KMS-11 (cell line): Measurements from ENCODE around the gene CTU2.

ENCODE experiments used
- H2AFZ ChIP-seq: fragments of 200-600 bp; sonication (generic); 2 replicates; pipeline ENCODE4 v1.6.1; 2016; ENCODE audit warnings: antibody characterized with exemption, mixed run types, low read depth
- H3K27ac ChIP-seq: fragments of 200-600 bp; sonication (generic); 2 replicates; pipeline ENCODE4 v1.6.1; 2016; ENCODE audit warnings: mild to moderate bottlenecking, mixed run types
- H3K27me3 ChIP-seq: fragments of 200-600 bp; sonication (generic); 2 replicates; pipeline ENCODE4 v1.6.1; 2017; ENCODE audit warnings: mild to moderate bottlenecking, low read depth, mixed run types, moderate library complexity; ENCODE audit not compliant: insufficient read depth
- H3K36me3 ChIP-seq: fragments of 200-600 bp; sonication (generic); 2 replicates; pipeline ENCODE4 v1.6.1; 2017; ENCODE audit warnings: mild to moderate bottlenecking, mixed run types; ENCODE audit not compliant: insufficient read depth
- H3K4me1 ChIP-seq: fragments of 200-600 bp; sonication (generic); 2 replicates; pipeline ENCODE4 v1.6.1; 2016; ENCODE audit warnings: mild to moderate bottlenecking, low read depth, mixed run types; ENCODE audit not compliant: poor library complexity, severe bottlenecking
- H3K4me2 ChIP-seq: fragments of 200-600 bp; sonication (generic); 2 replicates; pipeline ENCODE4 v1.7.0; 2016; ENCODE audit warnings: mild to moderate bottlenecking, mixed run types
- H3K4me3 ChIP-seq: fragments of 200-600 bp; sonication (generic); IDR thresholded peaks from 2 replicates; pipeline ENCODE4 v1.6.1; 2017; ENCODE audit warnings: low read depth, low read length, mixed read lengths; ENCODE audit not compliant: insufficient read depth
- H3K79me2 ChIP-seq: fragments of 200-600 bp; sonication (generic); 2 replicates; pipeline ENCODE4 v1.6.1; 2016; ENCODE audit warnings: low read depth, mixed run types; ENCODE audit not compliant: insufficient read depth
- H3K9ac ChIP-seq: fragments of 200-600 bp; sonication (generic); 2 replicates; pipeline ENCODE4 v1.6.1; 2016; ENCODE audit warnings: mild to moderate bottlenecking, mixed run types
- H4K20me1 ChIP-seq: fragments of 200-600 bp; sonication (generic); 2 replicates; pipeline ENCODE4 v1.6.1; 2016; ENCODE audit warnings: mild to moderate bottlenecking, mixed run types; ENCODE audit not compliant: insufficient read depth
- CTCF ChIP-seq: fragments of 200-600 bp; sonication (generic); conservative IDR thresholded peaks from 2 replicates; pipeline ENCODE4 v1.6.1; 2017; ENCODE audit warnings: low read depth, mild to moderate bottlenecking, antibody characterized with exemption, low read length, moderate library complexity, mixed read lengths

Gene CTU2

GRCh38 chr16:88755745-88756443, 49.6 kb downstream of the CTU2 start:
- Histone ChIP-seq H3K79me2 (peaks cover 92% of the 10 kb centered on the region), H3K27ac (no peak overlapping the region), H3K9ac (no peak overlapping the region), H2AFZ (no peak overlapping the region), H3K36me3 (no peaks in the 10 kb centered on the region), H3K4me3 (no peak overlapping the region), H3K4me2 (no peak overlapping the region), H3K27me3 (no peaks in the 10 kb centered on the region), H4K20me1 (peaks cover 19% of the 10 kb centered on the region; the same call in 1 of the 2 replicates), H3K4me1 (no peaks in the 10 kb centered on the region)
- no peak for TF ChIP-seq CTCF

- Histone ChIP-seq H2AFZ (no peak overlapping the region), H3K4me2 (no peak overlapping the region), H3K27me3 (no peaks in the 10 kb centered on the region), H3K79me2 (peaks cover 95% of the 10 kb centered on the region), H3K4me1 (no peaks in the 10 kb centered on the region), H3K4me3 (no peak overlapping the region), H3K36me3 (no peaks in the 10 kb centered on the region), H4K20me1 (peaks cover 20% of the 10 kb centered on the region; the same call in 1 of the 2 replicates), H3K9ac (no peak overlapping the region), H3K27ac (no peak overlapping the region)
- TF ChIP-seq CTCF, result no peak
These were observed 52.1 kb downstream of the CTU2 start for GRCh38 chr16:88758227-88758943.

- H3K27me3 ChIP-seq, result no peaks in the 10 kb centered on the region
- H4K20me1 ChIP-seq, result peaks cover 25% of the 10 kb centered on the region; the same call in 1 of the 2 replicates
- H3K27ac ChIP-seq, result no peak overlapping the region
- no peak overlapping the region for H3K4me3 ChIP-seq
- no peaks in the 10 kb centered on the region for H3K36me3 ChIP-seq
- no peaks in the 10 kb centered on the region for H3K4me1 ChIP-seq
- H2AFZ ChIP-seq, result no peak overlapping the region
- H3K79me2 ChIP-seq, result peaks cover 95% of the 10 kb centered on the region
- H3K4me2 ChIP-seq, result no peak overlapping the region
- H3K9ac ChIP-seq, result no peak overlapping the region
- no peak for TF ChIP-seq CTCF
These were observed 52.6 kb downstream of the CTU2 start for GRCh38 chr16:88758944-88759244.

GRCh38 chr16:88759245-88759975, 53.1 kb downstream of the CTU2 start:
- Histone ChIP-seq H3K36me3 (no peaks in the 10 kb centered on the region), H3K9ac (no peak overlapping the region), H3K79me2 (peaks cover 95% of the 10 kb centered on the region), H3K27me3 (no peaks in the 10 kb centered on the region), H3K27ac (no peak overlapping the region), H2AFZ (no peak overlapping the region), H3K4me2 (no peak overlapping the region), H3K4me3 (no peak overlapping the region), H4K20me1 (peaks cover 30% of the 10 kb centered on the region; the same call in 1 of the 2 replicates), H3K4me1 (no peaks in the 10 kb centered on the region)
- TF ChIP-seq CTCF, result no peak
